HAP-1 (cell line): Measurements from ENCODE around the gene ANKRD13C.
"Not testable (repeated sequence)": the region's sequence is repeated elsewhere in the genome, so short reads cannot be mapped to it uniquely, and the experiment has no call there.

Source experiments
- DNase-seq, 2 experiments: peaks; one replicate each; pipeline ENCODE4 v3.0.0-alpha.2; 2016 to 2020; ENCODE audit warnings: low spot score in 2 of 2
- H3K27me3 ChIP-seq: fragments of 250-450 bp; sonication (Bioruptor Pico); 2 replicates; pipeline ENCODE4 v1.5.1; 2020; ENCODE audit warnings: low read depth, mild to moderate bottlenecking, moderate library complexity
- H3K36me3 ChIP-seq: fragments of 250-450 bp; sonication (Bioruptor Pico); replicated peaks from 2 replicates; pipeline ENCODE4 v1.5.1; 2020; ENCODE audit warnings: mild to moderate bottlenecking
- H3K4me1 ChIP-seq: fragments of 250-450 bp; sonication (Bioruptor Pico); 2 replicates; pipeline ENCODE4 v1.5.1; 2020; ENCODE audit warnings: mild to moderate bottlenecking
- H3K4me3 ChIP-seq: fragments of 250-450 bp; sonication (Bioruptor Pico); 2 replicates; pipeline ENCODE4 v1.5.1; 2020; ENCODE audit warnings: mild to moderate bottlenecking, moderate library complexity
- H3K9me3 ChIP-seq: fragments of 250-450 bp; sonication (Bioruptor Pico); 2 replicates; pipeline ENCODE4 v1.5.1; 2020; ENCODE audit warnings: mild to moderate bottlenecking, moderate library complexity
- in situ Hi-C: fragments of 300-500 bp; cut with MboI; formaldehyde crosslinking; loops from 3 replicates; pipeline ENCODE4 v1.14.3; 2020; ENCODE audit warnings: low sequenced_read_pairs, inconsistent platforms, mixed read lengths

ANKRD13C gene

DNA sequence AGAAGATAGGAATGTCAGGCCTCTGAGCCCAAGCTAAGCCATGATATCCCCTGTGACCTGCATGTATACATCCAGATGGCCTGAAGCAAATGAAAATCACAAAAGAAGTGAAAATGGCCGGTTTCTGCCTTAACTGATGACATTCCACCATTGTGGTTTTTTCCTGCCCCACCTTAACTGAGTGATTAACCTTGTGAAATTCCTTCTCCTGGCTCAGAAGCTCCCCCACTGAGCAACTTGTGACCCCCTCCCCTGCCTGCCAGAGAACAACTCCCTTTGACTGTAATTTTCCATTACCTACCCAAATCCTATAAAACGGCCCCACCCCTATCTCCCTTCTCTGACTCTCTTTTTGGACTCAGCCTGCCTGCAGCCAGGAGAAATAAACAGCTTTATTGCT, 19.1 kb upstream of the ANKRD13C start:
- in situ Hi-C loops, H3K36me3 ChIP-seq, H3K4me3 ChIP-seq, H3K9me3 ChIP-seq, H3K27me3 ChIP-seq: not testable (repeated sequence)
- peaks cover 13% of the 10 kb centered on the region for H3K4me1 ChIP-seq
- peak; percentile 21 to 67 for DNase-seq

DNA sequence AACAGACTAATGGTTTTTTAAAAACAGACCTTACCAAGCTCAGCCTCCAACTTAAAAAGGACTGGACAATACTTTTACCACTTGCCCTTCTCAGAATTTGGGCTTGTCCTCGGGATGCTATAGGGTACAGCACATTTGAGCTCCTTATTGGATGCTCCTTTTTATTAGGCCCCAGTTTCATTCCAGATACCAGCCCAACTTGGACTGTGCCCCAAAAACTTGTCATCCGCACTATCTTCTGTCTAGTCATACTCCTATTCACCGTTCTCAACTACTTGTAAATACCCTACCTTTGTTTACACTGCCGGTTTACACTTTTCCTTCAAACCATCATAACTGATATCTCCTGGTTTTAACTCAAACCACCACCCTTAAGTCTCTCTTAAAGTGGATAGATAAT, 17.9 kb upstream of the ANKRD13C start:
- H3K27me3 ChIP-seq, result no peaks in the 10 kb centered on the region
- H3K9me3 ChIP-seq, result no peaks in the 10 kb centered on the region
- DNase-seq, result no peak

DNA sequence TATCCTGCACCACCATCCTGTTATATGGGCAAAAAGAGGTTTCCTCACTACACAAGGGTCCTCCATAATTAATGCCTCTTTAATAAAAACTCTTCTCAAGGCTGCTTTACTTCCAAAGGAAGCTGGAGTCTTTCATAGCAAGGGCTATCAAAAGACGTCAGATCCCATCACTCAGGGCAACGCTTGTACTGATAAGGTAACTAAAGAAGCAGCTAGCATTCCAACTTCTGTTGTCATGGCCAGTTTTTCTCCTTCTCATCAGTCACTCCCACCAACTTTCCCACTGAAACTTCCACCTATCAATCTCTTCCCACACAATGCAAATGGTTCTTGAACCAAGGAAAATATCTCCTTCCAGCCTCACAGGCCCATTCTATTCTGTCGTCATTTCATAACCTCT, 17.1 kb upstream of the ANKRD13C start:
- H3K4me1 ChIP-seq, result peaks cover 13% of the 10 kb centered on the region
- H3K9me3 ChIP-seq, DNase-seq, H3K36me3 ChIP-seq, in situ Hi-C loops, H3K27me3 ChIP-seq, H3K4me3 ChIP-seq: not testable (repeated sequence)

More for the DNA sequence above, 17.9 kb upstream of the ANKRD13C start:
- in situ Hi-C loops, result no loop called here
- no peak overlapping the region for H3K4me3 ChIP-seq
- peaks cover 13% of the 10 kb centered on the region for H3K4me1 ChIP-seq
- no peaks in the 10 kb centered on the region for H3K36me3 ChIP-seq

DNA sequence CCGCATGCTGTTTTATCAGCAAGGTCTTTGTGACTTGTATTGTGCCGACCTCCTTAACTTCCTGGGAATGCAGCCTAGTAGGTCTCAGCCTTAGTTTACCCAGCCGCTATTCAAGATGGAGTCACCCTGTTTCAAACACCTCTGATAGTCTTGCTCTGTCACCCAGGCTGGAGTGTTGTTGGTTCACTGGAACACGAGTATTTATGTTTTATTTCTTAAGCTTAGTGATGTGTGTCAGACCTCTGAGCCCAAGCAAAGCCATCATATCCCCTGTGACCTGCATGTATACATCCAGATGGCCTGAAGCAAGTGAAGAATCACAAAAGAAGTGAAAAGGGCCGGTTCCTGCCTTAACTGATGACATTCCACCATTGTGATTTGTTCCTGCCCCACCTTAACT, 12.9 kb upstream of the ANKRD13C start:
- H3K27me3 ChIP-seq, H3K36me3 ChIP-seq, H3K9me3 ChIP-seq, DNase-seq, in situ Hi-C loops, H3K4me1 ChIP-seq, H3K4me3 ChIP-seq: not testable (repeated sequence)

DNA sequence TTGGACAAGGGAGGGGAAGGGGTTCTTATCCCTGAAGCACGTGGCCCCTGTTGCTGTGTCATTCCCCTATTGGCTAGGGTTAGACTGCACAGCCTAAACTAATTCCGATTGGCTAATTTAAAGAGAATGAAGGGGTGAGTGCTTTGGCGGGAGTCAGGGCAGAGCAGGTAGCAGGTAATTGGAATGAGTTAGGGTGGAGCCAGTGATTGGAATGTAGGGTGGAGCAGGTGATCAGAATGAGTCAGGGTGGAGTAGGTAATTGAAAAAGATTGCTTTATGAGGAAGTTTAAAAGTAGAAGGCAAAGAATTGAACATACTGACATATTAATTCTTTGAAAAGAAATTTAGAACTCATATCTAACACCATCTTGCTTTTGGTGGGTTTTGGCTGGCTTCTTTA, 12.5 kb upstream of the ANKRD13C start:
- DNase-seq, H3K4me3 ChIP-seq, H3K27me3 ChIP-seq, H3K4me1 ChIP-seq, H3K36me3 ChIP-seq, H3K9me3 ChIP-seq, in situ Hi-C loops: not testable (repeated sequence)

DNA sequence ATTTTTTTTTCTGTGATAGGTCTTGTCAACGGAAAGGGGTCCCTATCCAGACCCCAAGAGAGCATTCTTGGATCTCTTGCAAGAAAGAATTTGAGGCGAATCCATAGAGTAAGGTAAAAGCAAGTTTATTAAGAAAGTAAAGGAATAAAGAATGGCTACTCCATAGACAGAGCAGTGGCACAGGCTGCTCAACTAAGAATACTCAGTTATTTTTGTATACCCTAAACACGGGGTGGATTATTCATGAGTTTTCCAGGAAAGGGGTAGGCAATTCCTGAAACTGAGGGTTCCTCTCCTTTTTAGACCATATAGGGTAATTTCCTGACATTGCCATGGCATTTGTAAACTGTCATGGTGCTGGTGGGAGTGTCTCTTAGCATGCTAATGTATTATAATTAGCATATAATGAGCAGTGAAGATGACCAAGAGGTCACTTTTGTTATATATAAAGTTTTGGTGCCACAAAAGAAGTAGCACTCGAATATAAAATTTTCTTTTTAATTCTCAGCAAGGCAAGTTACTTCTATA, 12.0 kb upstream of the ANKRD13C start:
- H3K4me1 ChIP-seq, H3K27me3 ChIP-seq, H3K36me3 ChIP-seq, DNase-seq, H3K4me3 ChIP-seq, H3K9me3 ChIP-seq, in situ Hi-C loops: not testable (repeated sequence)

DNA sequence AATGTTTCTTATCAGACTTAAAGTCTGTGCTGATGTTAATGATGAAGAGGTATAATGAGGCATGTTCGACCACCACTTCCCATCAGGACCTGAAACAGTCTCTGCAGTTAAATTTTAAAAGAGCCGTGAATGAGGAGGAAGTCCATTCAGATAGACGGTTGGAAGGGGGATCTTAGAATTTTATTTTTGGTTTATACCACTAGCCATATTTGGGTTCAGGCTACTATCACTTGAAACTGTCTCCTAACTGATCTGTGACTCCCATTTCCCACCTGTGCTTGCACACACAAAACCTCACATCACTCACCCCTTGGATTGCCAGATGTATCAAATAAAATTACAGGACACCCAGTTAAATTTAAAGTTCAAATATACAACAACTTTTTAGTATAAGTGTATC, 9.9 kb upstream of the ANKRD13C start:
- H3K9me3 ChIP-seq, result no peaks in the 10 kb centered on the region
- no peaks in the 10 kb centered on the region for H3K36me3 ChIP-seq
- H3K27me3 ChIP-seq, result no peaks in the 10 kb centered on the region
- DNase-seq, result no peak
- no peak overlapping the region for H3K4me3 ChIP-seq
- in situ Hi-C loops, result no loop called here
- H3K4me1 ChIP-seq, result no peaks in the 10 kb centered on the region

DNA sequence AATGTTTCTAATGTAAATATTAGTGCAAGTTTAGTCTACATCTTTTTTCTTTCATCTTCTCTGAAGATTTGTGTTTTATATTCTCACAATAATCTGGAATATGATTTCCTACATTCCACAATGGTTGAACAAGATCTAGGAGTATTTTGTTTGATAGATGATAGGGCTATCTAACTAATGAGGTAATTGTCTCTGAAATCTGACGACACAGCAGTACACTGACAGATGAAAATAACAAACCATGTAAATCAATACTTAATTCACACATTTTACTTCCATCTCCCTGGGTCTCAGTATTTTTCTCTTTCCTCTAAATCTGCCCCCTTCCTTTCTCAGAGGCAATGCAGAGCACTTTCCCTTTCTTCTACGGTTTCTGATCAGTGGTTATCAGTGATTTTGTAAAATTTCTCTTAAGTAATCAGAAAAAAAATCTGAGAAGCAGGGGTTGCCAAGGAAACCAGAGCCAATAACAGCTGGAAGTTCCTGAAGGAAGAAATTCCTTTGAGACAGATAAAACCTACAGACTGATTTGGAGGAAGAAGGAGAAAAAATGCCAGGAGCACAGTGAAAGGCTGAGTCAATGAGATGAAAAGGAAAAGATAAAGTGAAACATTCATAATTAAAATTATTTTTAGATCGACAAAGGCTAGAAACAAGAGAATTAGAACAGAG, 7.3 kb upstream of the ANKRD13C start:
- DNase-seq, result no peak
- no peaks in the 10 kb centered on the region for H3K9me3 ChIP-seq
- H3K4me1 ChIP-seq, result no peaks in the 10 kb centered on the region
- H3K36me3 ChIP-seq, result no peaks in the 10 kb centered on the region
- in situ Hi-C loops, result no loop called here
- no peak overlapping the region for H3K4me3 ChIP-seq
- H3K27me3 ChIP-seq, result no peaks in the 10 kb centered on the region

DNA sequence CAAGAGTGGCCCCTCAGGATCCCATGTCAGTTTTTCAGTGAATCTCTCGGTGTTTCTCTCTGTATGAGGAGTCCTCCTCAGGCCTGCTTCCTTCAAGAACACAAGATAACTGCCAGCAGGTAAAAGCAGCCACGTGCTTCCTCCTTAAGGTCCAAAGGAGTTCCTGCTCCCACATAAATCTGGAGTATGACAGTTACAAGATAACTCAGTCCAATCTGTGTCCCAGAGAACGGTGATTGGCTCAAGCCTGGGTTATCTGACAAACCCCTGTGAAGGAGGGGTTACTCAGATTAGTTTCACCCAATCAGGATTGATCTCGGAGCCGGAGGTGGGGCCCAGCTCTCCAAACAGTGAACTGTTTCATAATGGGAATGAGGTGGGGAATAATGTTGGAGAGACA, 5.8 kb upstream of the ANKRD13C start:
- Histone ChIP-seq H3K4me3 (no peak overlapping the region), H3K27me3 (no peaks in the 10 kb centered on the region), H3K36me3 (no peaks in the 10 kb centered on the region), H3K4me1 (peaks cover 5% of the 10 kb centered on the region), H3K9me3 (no peaks in the 10 kb centered on the region)
- in situ Hi-C loops, result no loop called here
- peak in 1 of 2 experiments; percentile 28 for DNase-seq

DNA sequence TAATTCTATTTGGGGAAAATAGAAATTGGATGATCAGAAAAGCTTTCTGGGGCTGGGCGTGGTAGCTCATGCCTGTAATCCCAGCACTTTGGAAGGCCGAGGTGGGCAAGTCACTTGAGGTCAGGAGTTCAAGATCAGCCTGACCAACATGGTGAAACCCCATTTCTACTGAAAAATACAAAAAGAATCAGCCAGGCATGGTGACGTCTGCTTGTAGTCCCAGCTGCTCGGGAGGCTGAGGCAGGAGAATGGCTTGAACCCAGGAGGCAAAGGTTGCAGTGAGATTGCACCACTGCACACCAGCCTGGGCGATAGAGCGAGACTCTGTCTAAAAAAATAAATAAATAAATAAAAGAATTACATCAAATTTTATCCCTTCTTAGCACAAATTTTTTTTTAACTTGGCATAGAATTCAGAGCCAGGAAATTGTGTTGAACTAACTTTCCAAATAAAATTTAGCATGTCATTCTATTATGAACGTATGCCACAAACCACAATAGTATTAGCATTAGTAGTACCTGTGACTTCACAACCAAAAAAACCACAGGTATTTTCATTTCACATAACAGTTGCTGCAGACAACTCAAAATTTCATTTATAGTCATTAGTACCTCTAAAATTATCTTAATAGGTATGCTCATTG, 4.5 kb upstream of the ANKRD13C start:
- Histone ChIP-seq H3K36me3 (no peaks in the 10 kb centered on the region), H3K27me3 (no peaks in the 10 kb centered on the region), H3K4me1 (peaks cover 7% of the 10 kb centered on the region), H3K4me3 (no peak overlapping the region), H3K9me3 (no peaks in the 10 kb centered on the region)
- no peak for DNase-seq
- in situ Hi-C loops, result no loop called here

DNA sequence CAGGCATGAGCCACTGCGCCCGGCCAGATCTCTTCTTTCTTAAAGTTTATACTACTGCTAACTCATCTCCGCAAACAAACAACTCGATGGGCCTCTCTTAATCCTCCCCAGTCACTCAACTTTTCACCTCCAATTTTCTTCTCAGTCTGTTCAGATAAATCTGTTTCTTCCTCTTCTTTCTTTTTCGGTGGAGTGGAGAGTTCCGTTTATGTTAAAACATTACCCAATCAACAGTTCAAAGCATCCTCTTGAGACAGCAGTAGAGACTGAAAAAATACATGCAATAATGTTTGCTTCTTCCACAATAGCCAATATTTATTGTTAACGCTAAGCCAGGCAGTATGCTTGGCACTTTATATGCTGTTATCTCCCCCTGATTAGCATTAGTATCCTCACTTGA, 1.4 kb upstream of the ANKRD13C start:
- peak overlapping the region; percentile 96; the same call in 1 of the 2 replicates for H3K4me3 ChIP-seq
- no peak for DNase-seq
- H3K27me3 ChIP-seq, result no peaks in the 10 kb centered on the region
- H3K4me1 ChIP-seq, result peaks cover 7% of the 10 kb centered on the region
- in situ Hi-C loops, result no loop called here
- H3K9me3 ChIP-seq, result no peaks in the 10 kb centered on the region
- 0 out of 2 replicates have a peak, but pooled peaks cover 1% of the 10 kb centered on the region for H3K36me3 ChIP-seq

DNA sequence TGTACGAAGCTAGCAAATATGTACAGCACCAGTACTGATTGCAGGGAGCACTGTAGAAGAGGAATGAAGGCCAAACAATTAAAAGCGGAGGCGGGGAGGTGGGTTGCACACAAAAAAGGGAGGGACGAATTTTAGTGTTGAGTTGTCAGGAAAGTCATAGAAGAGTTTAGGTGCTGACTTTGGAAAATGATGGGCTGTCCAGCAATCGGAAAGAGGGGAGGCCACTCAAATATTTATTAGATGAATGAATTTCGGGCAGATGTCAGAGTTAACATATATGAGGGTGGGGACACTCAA, 537 bp upstream of the ANKRD13C start:
- Histone ChIP-seq H3K4me1 (peaks cover 11% of the 10 kb centered on the region), H3K27me3 (no peaks in the 10 kb centered on the region), H3K4me3 (peak overlapping the region; percentile 96), H3K36me3 (0 out of 2 replicates have a peak, but pooled peaks cover 3% of the 10 kb centered on the region), H3K9me3 (no peaks in the 10 kb centered on the region)
- DNase-seq, result no peak
- in situ Hi-C loops, result no loop called here

DNA sequence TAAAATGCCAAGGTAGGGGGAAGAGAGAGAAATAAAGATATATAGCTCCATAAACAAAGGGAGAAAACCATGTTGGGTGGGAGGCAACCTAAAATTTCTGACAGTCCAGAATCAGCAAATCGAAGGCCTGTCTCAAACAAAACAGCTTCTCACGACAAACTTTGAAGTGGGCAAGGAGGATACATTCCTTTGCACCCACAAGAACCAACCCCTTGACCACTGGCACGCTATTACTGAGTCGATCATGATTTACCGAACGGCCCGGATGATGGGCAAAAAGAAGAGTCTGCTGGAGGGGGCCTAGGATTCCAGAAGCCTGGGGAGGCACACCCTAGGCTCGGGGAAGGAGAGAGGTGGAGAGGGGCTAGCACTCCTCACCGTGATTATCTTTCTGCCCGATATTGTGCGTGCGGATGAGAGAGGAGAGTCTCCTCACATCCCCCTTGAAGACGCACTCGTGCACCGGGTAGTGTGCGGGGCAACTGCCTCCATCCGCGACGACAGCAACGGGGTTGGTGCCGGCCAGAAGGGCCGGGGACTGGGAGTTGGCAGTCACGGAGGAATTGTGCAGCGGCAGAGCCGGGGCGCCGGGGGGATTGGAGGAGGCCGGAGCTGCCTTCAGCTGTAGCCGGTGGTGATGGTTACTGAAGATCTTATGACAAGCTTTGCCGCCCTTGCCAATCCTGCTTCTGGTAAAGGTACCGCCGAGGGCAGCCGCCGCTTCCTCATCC, 756 bp downstream of the ANKRD13C start:
- DNase-seq, result peak; percentile 19 to 43
- H3K9me3 ChIP-seq, result no peaks in the 10 kb centered on the region
- peak overlapping the region; percentile 96 for H3K4me3 ChIP-seq
- in situ Hi-C loops, result no loop called here
- no peaks in the 10 kb centered on the region for H3K27me3 ChIP-seq
- 0 out of 2 replicates have a peak, but pooled peaks cover 3% of the 10 kb centered on the region for H3K36me3 ChIP-seq
- peaks cover 12% of the 10 kb centered on the region for H3K4me1 ChIP-seq

DNA sequence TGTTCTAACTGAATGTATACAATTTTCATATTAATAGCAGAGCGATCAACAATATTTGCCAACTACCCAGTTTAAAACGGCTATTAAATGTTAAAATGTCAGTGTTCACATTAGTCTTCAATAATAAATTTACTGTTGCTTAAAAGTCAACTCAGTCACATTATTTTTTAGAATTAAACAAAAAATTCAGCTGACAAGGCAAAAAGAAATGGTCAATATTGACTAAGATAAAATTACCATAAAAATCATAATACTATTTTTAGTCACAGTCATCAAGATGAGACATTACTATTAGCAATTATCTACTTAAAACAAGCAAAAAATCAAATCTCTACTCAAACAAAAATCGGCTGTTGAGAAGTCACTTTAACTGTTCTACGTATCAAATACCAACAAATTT, 1.5 kb downstream of the ANKRD13C start:
- H3K4me1 ChIP-seq, result peaks cover 12% of the 10 kb centered on the region
- H3K27me3 ChIP-seq, result no peaks in the 10 kb centered on the region
- H3K4me3 ChIP-seq, result peak overlapping the region; percentile 96
- DNase-seq, result no peak
- no peaks in the 10 kb centered on the region for H3K9me3 ChIP-seq
- in situ Hi-C loops, result no loop called here
- 0 out of 2 replicates have a peak, but pooled peaks cover 3% of the 10 kb centered on the region for H3K36me3 ChIP-seq
